GM19043 (cell line): Measurements from ENCODE around the gene PCGF1.
A peak's percentile ranks its signal among the peaks of the same experiment; 100 is the strongest.

Source experiments
- ATAC-seq: cut with Tn5 transposase; IDR thresholded peaks from one replicate; pipeline ENCODE4 v1.9.1; 2021; ENCODE audit warnings: low read depth; ENCODE audit not compliant: unreplicated experiment

The PCGF1 gene

DNA sequence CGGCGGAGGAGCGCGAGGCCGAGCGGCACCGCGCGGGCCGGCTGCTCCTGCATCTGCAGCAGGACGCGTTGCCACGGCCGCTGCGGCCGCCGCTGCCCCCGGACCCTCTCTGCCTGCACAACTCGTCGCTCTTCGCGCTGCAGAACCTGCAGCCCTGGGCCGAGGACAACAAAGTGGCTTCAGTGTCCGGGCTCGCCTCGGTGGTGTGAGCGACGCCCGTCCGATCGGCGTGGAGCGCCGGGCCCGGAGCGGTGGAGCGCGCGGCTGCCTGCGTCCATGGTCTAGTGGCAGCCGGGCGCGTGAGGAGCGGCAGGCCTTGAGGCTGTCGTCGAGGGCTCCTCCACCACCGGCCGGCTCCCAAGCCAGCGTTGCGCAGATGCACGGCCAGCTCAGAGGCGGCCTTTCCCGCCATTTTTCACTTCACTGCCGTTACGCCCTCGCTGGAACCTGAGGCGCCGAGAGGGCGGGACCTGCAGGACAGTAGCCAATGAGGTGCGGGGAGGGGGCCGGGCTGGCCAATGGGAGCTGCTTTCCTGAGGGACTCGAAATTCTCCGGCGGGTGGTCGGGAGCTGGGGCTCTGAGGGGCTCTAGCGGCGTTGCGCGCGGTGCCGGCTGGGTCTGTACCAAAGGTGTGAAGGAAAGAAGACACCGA, 8.6 kb upstream of the PCGF1 start:
- no peak for ATAC-seq

DNA sequence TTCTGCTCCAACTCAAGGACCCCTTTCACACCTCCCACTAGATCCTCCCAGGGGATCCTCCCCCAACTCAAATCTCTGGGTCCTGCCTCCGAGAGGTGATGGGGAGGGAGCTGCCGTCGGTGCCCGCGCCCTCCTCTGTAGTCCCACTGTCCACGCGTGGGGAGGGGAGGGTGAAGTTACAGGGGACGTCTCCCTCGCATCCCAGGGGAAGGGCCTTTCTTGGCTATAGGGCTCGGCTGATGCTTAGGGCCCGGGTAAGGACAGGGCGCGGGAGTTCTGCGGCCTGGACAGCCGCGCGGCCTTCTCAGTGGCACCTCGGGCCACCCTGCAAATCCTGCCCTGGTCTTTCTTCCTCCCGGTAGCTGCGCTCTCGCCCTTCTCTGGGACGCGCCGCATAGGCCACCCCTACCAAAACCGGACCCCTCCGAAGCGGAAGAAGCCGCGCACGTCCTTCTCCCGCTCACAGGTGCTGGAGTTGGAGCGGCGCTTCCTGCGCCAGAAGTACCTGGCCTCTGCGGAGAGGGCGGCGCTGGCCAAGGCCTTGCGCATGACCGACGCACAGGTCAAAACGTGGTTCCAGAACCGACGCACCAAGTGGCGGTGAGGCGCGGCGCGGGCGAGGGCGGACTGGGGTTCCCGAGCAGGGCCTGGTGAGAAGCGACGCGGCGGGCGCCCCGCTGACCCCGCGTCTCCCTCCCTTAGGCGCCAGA, 7.9 kb upstream of the PCGF1 start:
- no peak for ATAC-seq

DNA sequence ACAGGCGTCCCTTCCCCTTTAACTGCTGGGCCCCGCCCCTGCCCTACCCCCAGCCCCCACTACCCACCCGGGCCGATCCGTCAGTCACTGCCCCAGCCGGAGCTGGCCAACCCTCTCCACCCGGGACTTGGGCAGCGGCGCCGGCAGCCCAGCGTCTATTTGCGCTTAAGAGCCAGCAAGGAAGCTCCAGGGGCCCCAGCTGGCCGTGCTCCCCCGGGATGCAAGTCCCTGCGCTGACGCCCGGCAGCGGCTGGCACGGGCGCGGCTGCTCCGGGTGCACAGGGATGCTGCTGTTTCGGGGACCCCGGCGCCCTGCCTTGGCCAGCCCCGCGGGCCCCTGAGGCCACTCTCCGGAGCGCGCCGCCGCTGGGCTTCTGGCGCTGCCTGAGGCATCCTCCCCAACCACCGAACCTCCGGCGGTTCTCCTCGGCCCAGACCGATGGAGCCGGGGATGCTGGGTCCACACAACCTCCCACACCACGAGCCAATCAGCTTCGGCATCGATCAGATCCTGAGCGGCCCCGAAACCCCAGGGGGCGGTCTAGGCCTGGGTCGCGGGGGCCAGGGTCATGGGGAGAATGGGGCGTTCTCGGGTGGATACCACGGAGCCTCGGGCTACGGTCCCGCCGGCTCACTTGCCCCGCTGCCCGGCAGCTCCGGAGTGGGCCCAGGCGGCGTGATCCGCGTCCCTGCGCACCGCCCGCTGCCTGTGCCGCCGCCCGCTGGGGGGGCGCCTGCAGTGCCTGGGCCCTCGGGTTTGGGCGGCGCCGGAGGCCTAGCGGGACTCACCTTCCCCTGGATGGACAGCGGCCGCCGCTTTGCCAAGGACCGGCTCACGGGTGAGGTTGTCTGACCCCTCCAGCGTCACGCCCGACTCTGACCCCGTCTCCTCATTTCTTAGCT, 7.1 kb upstream of the PCGF1 start, which contains the start of gene TLX2:
Gene TLX2 (plus strand): TSS at position 83 of the 903 bp plus-strand sequence. CDS start 357 bp downstream, at position 440.
- no peak for ATAC-seq

DNA sequence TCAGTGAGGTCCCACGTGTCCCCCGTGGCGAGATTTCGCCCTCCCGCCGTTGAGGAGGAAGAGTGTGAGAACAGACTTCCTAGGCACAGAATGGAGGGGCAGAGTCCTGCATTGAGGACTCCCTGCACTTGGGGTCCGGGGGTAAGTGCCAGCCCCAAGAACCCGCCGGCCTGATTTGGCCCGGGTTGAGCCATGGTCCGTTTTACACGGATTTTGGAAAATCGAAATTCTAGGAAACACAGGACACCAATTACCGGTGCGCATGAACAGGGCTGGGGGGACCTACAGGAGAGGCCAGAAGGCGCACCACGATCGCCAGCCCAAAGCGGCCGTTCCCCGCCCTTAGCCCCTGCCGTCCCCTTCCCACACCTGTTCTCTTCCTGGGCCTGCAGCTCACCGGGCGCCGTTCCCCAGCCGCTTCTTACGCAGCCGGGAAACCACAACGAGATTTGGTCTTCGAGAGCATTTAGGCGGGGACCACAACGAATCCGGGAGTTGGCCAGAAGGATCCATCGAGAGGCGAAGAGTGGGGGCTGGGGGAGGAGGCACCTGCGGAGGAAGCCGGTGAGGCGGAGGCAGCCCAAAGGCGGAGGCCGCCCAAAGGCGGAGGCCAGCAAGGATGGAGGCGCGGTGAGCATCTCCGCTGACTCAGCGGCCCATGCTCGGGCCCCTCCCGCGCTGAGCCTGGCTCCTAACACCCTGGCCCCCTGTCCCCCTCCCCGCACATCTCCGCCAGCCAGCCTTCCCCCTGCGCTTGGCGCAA, 6.3 kb upstream of the PCGF1 start:
- no peak for ATAC-seq

DNA sequence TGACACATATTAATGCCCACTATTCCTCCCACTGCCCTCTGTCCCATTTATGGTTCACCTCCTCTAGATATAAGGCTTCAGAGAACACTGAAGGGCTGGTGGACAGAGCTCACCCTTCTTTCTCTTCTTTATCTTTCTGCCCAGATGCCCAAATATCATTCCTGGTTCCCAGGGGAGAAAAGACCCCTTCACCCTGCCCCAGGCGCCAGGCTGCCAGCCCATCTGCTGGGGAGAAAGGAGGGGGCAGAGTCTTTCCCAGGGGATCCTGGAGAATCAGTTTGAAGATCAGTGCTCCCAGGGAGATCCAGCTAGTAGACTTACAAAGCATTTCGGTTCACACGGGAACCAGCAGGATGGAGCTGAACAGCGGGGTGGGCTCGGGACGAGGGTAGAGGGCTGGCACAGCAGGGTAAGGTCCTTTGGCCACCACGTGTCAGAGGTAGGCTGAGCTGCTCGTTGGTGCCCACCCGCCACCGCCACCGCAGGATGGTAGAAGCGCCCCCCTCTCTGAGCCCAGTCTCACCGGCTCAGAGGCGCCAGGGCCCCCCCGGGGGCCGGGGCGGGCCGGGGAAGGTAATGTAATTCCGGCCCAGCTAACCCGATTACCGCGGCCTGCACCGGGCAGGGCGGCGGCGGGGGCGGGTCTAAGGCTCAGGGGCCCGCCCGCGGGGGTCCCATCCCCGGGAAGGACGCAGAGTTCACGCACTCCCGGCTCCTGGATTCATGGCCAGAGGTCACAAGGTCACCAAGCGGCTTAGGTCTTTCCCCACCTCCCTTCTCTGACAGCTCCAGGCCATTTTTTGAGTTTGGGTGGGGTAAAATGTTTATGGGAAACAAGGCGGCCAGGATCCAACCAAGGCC, 5.5 kb upstream of the PCGF1 start:
- no peak for ATAC-seq

DNA sequence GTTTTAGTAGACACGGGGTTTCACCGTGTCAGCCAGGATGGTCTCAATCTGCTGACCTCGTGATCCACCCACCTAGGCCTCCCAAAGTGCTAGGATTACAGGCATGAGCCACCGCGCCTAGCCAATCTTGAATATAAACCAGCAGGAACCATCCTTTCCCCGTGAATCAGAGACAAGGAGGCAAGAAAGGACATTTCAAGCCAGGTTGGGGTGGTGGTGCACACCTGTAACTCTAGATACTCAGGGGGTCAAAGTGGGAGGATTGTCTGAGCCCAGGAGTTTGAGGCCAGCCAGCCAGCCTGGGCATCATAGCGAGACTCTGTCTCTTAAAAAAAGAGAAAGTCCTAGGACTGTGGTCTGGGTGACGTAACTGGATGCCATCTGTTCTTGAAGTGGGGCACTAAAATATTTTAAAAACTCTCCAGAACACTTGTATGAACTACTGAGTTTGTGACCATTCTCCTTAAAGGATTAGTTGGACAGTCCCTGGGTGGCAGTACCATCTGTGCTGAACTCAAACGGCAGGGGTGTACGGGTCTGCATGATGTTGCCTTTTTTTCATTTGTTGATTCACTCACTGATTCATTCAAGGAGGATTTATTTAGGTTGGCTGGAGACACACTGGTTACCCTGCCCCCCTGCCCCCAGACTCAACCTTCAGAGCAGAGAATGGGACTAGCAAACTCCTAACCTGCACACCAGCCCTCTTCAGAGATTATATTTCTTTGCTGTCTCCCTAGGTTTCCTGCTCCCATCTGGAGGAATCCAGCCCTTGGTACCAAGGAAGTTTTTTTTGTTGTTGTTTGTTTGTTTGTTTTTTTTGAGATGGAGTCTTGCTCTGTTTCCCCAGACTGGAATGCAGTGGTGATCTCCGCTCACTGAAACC, 3.9 kb upstream of the PCGF1 start:
- no peak for ATAC-seq

DNA sequence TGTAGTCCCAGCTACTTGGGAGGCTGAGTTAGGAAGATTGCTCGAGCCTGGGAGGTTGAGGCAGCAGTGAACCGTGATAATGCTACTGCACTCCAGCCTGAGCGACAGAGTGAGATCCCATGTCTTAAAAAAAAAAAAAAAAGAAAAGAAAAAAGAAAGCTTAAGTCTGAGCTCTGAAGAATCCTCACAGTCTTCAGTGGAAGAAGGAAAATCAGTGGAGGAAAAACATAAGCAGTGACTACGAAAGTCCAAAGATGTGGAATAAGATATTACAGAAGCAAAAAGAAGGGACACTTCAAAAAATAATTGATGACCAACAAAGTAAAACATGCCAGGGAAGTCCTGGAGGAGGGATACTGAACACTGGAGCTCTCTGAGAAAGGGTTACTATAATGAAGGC, 2.8 kb upstream of the PCGF1 start:
- no peak for ATAC-seq

DNA sequence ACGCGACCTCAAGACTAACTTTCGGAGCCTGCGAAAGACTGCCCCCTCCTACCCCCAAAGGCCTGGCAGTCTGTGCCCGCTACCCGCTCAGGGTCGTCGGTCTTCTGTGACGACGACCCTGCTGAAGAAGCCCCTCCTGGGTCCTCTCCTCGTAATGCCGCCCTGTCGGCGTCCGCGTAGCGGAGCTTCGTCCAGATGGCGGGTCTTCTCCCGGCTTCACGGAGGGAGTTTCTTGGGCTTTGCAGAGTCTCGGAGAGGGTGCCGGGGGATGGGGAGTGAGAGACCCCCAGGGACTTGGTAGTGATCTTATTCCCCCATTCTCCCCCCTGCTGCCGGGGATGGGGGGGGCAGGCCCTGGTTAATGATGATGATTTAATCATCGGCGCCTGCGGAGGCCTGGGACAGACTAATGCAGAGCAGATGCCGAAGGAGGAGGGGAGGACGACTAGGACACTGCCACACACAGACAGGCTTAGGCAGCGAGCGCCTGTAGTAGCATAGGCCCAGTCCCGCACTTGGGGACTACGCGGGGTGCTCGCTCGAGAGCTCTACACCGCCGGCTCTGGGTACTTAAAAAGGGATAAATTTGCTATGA, 528 bp upstream of the PCGF1 start:
- peak; percentile 1 for ATAC-seq

DNA sequence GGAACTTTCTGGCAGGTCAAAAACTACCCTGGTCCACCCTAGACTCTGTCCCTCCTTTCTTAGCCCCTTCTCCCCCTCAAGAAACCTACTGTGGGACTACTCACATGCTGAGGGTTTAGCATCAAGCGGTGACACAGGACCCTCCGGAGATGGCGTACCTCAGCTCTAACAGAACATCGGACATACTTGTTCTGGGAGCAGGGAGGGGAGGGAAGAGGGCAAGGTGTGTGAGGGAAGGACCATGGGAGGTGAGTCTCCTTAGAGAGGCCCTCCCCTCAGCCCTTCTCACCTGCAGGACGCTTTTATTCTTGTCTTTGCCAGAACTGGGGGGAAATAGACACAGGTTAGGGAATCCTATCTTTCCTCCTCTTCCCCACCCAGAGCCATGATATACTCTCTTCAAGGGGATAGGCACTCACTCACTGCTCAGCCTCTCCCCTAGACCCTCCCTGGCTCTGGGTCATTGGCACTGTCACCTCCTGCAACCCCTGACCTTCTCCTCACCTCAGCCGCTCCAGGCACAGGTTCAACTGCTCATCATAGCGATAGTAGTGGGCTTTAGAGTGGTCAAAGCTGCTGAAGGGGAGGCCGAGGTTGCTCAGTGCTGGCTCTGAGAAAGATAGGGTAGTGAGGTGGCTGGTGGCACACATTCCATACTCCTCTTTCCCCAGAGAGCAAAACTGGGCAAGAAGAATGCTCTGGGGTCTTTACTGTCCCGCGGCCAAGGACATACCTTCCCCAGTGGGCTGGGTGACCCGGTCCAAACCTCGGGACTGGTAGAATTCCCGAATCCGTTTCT, 1.8 kb downstream of the PCGF1 start:
- no peak for ATAC-seq

DNA sequence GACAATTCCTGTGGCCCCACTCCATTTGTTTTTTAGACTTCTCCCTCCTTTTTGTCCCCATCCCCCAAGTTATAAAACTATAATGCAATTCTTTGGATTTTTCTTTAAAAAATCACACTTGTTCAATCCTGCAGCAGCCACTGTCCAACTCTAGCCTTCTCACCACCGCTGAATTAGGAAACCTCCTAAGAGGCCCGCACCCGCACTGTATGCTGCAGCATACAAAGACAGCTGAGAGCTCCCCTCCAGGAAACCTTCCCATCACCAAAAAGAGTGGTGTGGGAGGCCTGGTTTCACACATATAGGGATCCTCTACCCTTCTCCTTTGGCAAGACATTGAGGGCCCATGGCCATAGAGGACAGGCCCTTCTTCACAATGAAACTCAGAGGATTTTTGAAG, 2.9 kb downstream of the PCGF1 start:
- no peak for ATAC-seq

DNA sequence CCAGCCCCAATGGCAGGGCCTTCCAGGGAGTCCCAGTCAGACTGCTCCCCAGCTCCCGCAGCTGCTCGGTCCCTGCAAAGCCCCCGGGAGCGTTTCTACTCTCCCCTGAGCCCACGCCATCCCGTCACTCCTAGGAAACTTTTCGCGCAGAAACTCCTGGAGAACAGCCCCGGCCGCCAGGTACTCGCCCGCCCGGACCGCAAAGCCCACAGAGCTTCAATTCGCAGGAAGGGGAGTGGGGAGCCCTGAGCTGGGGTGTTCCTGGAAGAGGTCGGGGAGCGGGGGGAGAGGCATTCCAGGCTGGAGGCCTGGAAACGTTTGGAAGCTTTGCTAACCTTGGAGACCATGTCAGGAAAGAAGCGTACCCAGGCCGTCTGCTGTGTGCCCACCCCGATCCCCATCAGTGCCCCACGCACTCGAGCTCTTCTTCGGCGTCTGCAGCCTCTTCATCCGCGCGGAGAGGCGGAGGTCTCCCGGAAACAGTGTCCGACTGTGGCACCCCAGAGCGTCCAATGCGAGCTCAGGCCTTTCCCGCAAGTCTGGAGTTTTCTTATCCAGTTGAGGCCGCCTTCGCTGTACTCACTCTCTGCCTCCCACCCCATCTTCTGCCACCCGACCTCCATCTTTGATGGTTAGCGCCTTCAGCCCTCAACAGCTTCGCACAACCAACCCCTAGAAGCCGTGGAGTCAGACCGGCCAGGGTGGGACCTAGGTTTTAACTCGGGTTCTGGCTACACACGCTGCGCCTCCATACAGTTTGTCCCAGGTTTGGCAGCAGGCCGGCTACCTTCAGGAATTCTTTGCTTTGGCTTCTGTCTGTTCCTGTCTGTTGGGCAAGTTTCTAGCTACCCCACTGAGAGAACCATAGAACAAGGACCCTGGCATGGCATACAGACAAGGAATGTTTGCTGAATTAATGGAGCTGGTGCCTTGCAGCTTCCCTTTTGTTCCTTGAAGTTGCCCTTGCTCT, 3.7 kb downstream of the PCGF1 start:
- ATAC-seq, result no peak

DNA sequence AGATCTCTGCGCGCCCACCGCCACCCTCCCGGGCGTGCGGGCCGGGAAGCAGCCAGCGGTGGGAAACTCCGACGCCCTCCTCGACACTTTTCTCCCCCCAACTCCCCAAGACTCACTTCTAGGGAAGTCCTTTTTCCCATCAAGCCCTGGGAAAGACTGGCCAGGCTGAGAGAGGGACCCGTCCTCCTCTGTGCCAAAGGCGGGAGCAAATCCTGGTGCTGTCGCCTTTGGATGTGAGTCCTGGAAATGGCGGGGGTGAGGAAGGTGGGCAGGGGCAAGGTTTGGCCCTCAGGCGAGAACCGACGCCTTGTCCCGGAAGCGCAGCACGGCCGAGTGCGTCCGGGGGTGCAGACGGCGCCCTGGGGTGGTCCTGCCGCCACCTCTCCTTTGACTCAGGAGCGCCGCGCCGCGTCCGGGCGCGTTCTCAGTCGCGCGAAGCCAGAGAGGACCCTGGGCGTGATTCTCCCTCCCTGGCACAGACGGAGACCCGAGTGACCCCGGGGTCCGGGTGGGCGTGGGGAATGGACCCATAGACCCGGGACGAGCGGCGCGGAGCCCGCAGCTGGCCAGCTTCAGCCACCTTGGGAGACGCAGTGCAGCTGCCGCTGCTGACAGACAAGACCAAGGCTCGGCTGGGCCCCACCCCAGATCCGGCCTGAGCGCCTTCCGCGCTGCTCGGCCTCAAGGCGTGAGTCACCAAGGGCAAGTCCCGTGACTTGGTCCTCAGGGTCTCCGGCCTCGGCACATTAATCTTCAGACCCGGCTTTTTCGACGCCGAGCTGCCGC, 4.6 kb downstream of the PCGF1 start:
- peak; percentile 32 for ATAC-seq

DNA sequence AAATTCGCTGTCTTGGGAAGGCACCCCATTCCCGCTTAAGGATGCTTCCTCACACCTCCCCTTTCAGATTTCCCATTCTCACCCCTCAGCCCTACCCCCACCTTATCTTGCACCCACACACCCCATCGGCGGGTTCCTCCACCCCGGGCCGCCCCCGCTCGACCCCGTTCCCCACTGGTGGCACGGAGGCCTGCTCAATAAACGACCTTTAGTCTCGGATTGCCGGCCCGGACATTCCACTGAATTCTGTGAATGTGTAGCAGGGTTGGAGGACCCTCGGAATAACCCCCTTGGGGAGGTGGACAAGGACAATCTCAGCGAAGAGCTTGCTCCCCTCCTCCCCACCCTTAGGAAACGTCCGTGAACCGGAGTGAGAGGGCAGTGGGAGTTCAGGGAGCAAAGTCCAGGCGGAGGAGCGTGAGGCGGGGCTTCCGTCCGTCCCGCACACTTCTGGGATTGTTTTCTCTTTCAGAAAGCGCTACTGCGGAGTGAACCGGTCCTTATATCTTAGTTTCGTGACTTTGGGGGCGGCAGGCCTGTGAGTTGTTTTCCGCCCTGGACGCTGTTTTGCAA, 5.3 kb downstream of the PCGF1 start:
- no peak for ATAC-seq

DNA sequence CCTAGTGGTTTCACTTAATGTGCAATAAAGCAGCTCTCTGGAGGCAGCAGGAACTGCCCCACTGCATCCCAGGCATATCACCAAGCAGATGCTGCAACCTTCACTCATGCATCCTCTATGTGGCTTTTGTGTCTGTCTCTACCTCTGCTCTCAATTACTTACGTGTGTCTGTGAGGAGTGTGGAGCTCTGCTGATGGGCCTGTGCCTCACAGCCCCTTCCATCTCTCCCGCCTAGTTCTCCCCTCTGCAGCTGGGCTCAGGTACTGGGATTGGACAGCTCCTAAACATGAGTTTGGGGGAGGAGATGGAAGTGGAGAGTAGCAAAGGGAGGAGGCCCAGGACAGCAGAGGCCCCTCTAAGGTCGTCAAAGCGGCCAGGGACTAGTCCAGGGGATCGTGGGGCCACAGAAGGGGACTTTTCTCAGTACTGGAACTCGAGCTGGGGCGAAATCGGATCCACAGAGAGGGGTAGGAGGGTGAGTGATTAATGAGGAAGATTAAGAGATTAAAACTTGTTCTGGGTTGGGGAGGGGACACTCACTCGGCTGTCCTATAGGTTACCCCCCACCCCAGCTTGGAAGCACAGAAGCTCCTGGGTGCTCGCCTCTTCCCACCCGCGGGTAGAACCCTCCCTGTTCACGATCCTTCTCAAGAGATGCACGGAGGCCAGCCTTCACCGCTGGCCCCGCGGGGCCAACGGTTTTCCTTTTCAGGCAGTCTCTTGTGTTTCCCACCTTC, 6.0 kb downstream of the PCGF1 start:
- ATAC-seq, result no peak

DNA sequence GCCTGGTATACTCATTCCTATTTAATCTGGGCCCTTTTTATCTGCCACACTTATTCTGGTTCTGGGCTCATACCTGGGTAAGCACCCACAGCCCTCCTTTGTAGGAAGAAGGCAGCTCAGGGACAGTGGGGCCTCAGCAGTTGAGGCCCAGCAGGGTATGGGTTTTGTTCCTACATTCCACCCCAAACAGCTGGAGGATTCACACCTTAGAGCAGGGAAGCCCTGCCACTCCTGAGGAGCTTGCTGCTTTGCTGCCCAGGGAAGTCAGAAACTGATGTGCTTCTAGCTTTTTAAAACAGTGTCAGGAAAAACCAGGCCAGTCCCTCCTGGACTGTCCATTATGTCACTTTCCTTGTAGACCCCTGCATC, 6.9 kb downstream of the PCGF1 start:
- no peak for ATAC-seq
